Neural cell (in vitro differentiated cells): ENCODE measurements around the gene FAM13B.

Source experiments
- CTCF ChIP-seq: fragments of 450-650 bp; IDR thresholded peaks from 2 replicates; pipeline ENCODE4 v1.5.1; 2014; ENCODE audit warnings: antibody characterized with exemption, mild to moderate bottlenecking, moderate library complexity; ENCODE audit not compliant: poor library complexity, severe bottlenecking
- EP300 ChIP-seq: fragments of 450-650 bp; conservative IDR thresholded peaks from 2 replicates; pipeline ENCODE4 v1.6.1; 2014; ENCODE audit warnings: antibody characterized with exemption, mild to moderate bottlenecking, moderate library complexity; ENCODE audit not compliant: poor library complexity, severe bottlenecking
- EZH2 ChIP-seq: fragments of 200-600, 300-800 bp; shearing (Covaris generic), sonication (generic); IDR thresholded peaks from 2 replicates; pipeline ENCODE4 v1.6.1; 2014; ENCODE audit warnings: antibody characterized with exemption, low read length, borderline replicate concordance, mild to moderate bottlenecking; ENCODE audit not compliant: insufficient read depth, poor library complexity, severe bottlenecking
- MXI1 ChIP-seq: fragments of 450-650 bp; conservative IDR thresholded peaks from 2 replicates; pipeline ENCODE4 v1.6.1; 2014; ENCODE audit warnings: antibody characterized with exemption, mild to moderate bottlenecking; ENCODE audit not compliant: poor library complexity, severe bottlenecking
- POLR2AphosphoS5 ChIP-seq: IDR thresholded peaks from 2 replicates; pipeline ENCODE4 v1.6.1; 2012
- RAD21 ChIP-seq: fragments of 450-650 bp; conservative IDR thresholded peaks from 2 replicates; pipeline ENCODE4 v1.6.1; 2014; ENCODE audit warnings: antibody characterized with exemption, mild to moderate bottlenecking, moderate library complexity
- REST ChIP-seq: IDR thresholded peaks from 2 replicates; pipeline ENCODE4 v1.6.1; 2012; ENCODE audit warnings: borderline replicate concordance
- TAF1 ChIP-seq: IDR thresholded peaks from 2 replicates; pipeline ENCODE4 v1.6.1; 2012; ENCODE audit warnings: low read depth

GRCh38 chr5:138032572-138033385, at the start of gene FAM13B:
- TF ChIP-seq CTCF (peak; percentile 31), MXI1 (peak; percentile 57), POLR2AphosphoS5 (peak; percentile 97), EZH2 (no peak), TAF1 (peak; percentile 90), RAD21 (peak; percentile 29), REST (peak; percentile 84), EP300 (peak; percentile 55)
